Lung (tissue), 12 donors: Measurements from ENCODE around the gene ZNF469. TPM values are rescaled to one million over a fixed set of nuclear protein-coding genes. Genes with fewer than 3 reads are reported as not detected.

Experiments
- ATAC-seq: fragments of 200-7000 bp; cut with Tn5 transposase; one replicate; pipeline ENCODE4 v1.9.1; 2020; ENCODE audit warnings: moderate number of reproducible peaks; ENCODE audit not compliant: insufficient read depth, low FRiP score
- DNase-seq, 3 donors: peaks; one replicate each; pipeline ENCODE4 v3.0.0-alpha.2; 2013 to 2017
- H3K27ac ChIP-seq, 2 donors: one replicate each; pipeline ENCODE4 v1.5.1; 2013; ENCODE audit warnings: mild to moderate bottlenecking in 2 of 2, moderate library complexity in 2 of 2, control low read depth in 1 of 2, inconsistent platforms in 1 of 2, low read depth in 1 of 2, low read length in 1 of 2
- H3K27me3 ChIP-seq, 3 donors: one replicate each; pipeline ENCODE4 v1.5.1; 2013; ENCODE audit warnings: low read length in 2 of 3; ENCODE audit not compliant: control insufficient read depth in 3 of 3, insufficient read depth in 3 of 3
- H3K36me3 ChIP-seq, 4 donors: one replicate each; pipeline ENCODE4 v1.5.1; 2013; ENCODE audit warnings: low read length in 4 of 4, mild to moderate bottlenecking in 1 of 4, moderate library complexity in 1 of 4; ENCODE audit not compliant: control insufficient read depth in 4 of 4, insufficient read depth in 4 of 4
- H3K4me1 ChIP-seq, 5 donors: one replicate each; pipeline ENCODE4 v1.5.1; 2013; ENCODE audit warnings: low read length in 5 of 5, mild to moderate bottlenecking in 2 of 5, moderate library complexity in 1 of 5; ENCODE audit not compliant: control insufficient read depth in 5 of 5, insufficient read depth in 5 of 5
- H3K4me3 ChIP-seq: one replicate; pipeline ENCODE4 v1.5.1; 2013; ENCODE audit warnings: mild to moderate bottlenecking, control low read depth, moderate library complexity
- H3K9ac ChIP-seq, 2 donors: one replicate each; pipeline ENCODE4 v1.5.1; 2013; ENCODE audit warnings: low read length in 2 of 2, control low read depth in 1 of 2; ENCODE audit not compliant: insufficient read depth in 1 of 2
- H3K9me3 ChIP-seq, 4 donors: one replicate each; pipeline ENCODE4 v1.5.1; 2013; ENCODE audit warnings: low read length in 3 of 4, mild to moderate bottlenecking in 1 of 4, moderate library complexity in 1 of 4; ENCODE audit not compliant: control insufficient read depth in 4 of 4, insufficient read depth in 3 of 4
- CTCF ChIP-seq: IDR thresholded peaks from 2 replicates; pipeline ENCODE4 v1.5.1; 2012; ENCODE audit warnings: mild to moderate bottlenecking; ENCODE audit errors: control extremely low read depth, extremely low read depth
- WGBS, 2 donors: extraction: QIAGEN DNeasy Blood & Tissue Kit; methylation state at CpG; one replicate each; pipeline ENCODE4 v1.1.7; 2013; 5-methylcytosine and 5-hydroxymethylcytosine counted together
- polyA plus RNA-seq, 2 donors: library from polyadenylated mRNA; stranded (reverse); fragments of 200-250 nt; gene quantifications; one replicate each; pipeline ENCODE4 v1.2.1, GENCODE V29; 2013
- total RNA-seq, 2 donors: library from RNA; depleted of rRNA in 1 of 2; stranded (reverse); fragments of >200 nt in 1 of 2; gene quantifications; one replicate each; pipeline ENCODE4 v1.2.1, GENCODE V29; 2014 to 2021
- donor health status: control.
- donor health status: control.
- donor health status: Bipolar disorder and iron deficiency.
- donor health status: healthy.
- donor health status: DM: yes; HTN: yes; CAD: no.

ZNF469 gene
- total and polyA plus RNA-seq, 4 donors = 0.67 to 3.0 (median 1.5) TPM

DNA sequence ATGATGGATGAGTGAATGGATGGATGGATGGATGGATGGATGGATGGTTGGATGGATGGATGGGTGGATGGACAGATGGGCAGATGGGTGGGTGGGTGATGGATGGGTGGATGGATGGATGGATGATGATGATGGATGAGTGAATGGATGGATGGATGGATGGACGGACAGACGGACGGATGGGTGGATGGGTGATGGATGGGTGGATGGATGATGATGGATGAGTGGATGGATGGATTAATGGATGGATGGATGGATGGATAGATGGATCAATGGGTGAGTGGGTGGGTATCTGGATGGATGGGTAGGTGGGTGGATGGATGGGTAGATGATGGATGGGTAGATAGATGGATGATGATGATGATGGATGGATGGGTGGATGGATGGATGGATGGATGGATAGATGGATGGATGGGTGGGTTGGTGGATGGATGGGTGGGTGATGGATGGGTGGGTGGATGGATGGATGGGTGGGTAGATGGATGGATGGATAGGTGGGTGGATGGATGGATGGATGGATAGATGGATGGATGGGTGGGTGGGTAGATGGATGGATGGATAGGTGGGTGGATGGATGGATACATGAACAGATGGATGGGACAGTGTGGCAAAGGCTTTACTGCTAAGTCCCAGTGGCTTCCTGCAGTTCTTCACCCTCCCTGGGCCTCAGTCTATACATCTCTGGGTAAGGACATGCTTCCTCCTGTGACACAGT lies 40.1 kb downstream of the ZNF469 start:
- Histone ChIP-seq H3K27me3 (no peaks in the 10 kb centered on the region), H3K4me1 (no peaks in the 10 kb centered on the region), H3K9me3 (peaks cover 0 to 2% (median 0%) of the 10 kb centered on the region in 4 donors), H3K27ac (no peak overlapping the region), H3K36me3 (no peaks in the 10 kb centered on the region), H3K9ac (no peak overlapping the region), H3K4me3 (no peak overlapping the region)
- WGBS, 2 donors = 51 to 60% methylated on average over 3 of the region's 3 CpGs
- ATAC-seq = no peak
- no peak for DNase-seq
- TF ChIP-seq CTCF = no peak

GRCh38 chr16:88423448-88423850 lies 40.7 kb downstream of the ZNF469 start:
- H3K9ac ChIP-seq = no peak overlapping the region
- H3K9me3 ChIP-seq = peaks cover 0 to 2% (median 0%) of the 10 kb centered on the region in 4 donors
- no peak for DNase-seq
- no peaks in the 10 kb centered on the region for H3K36me3 ChIP-seq
- H3K27me3 ChIP-seq = no peaks in the 10 kb centered on the region
- WGBS, 2 donors = 84 to 87% methylated on average over 6 of the region's 6 CpGs
- no peak for ATAC-seq
- H3K4me1 ChIP-seq = no peaks in the 10 kb centered on the region
- no peak for TF ChIP-seq CTCF
- H3K4me3 ChIP-seq = no peak overlapping the region
- H3K27ac ChIP-seq = no peak overlapping the region

DNA sequence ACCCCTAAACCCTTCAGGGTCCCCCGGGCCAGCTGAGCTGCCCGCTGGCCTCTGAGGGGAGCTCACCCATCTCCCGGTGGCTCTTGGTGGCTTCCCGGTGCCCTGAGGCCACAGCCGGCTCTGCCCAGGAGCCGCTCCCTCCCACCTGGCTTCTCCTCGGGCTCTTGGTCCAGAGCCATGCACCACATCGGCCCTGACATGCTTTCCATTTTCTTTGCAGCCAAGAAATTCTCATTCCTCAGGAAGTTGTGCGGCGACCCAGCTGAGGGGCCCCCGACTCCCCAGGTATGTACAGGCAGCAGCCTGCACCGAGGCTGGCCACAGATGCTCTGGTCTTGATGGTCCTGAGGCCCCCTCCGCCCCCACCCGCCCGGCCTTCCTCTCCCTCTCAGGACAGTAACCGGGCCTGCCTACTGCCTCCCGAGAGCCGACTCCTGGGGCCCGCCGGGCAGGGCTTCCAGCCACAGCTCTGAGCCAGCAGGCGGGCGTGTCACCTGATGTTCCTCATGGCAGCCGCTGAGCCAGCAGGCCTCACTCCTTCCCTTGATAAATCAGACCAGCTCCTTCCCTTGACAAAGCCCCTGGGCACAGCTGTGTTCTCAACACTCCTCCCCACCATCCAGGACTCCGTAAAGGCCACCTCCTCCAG lies 42.0 kb downstream of the ZNF469 start:
- no peak for TF ChIP-seq CTCF
- WGBS, 2 donors = 41 to 42% methylated on average over 24 of the region's 24 CpGs
- Histone ChIP-seq H3K27me3 (no peaks in the 10 kb centered on the region), H3K9me3 (peaks cover 0 to 2% (median 0%) of the 10 kb centered on the region in 4 donors), H3K4me3 (no peak overlapping the region), H3K4me1 (peaks cover 0 to 4% (median 0%) of the 10 kb centered on the region in 5 donors), H3K27ac (no peak overlapping the region), H3K36me3 (no peaks in the 10 kb centered on the region), H3K9ac (no peak overlapping the region)
- no peak for ATAC-seq
- DNase-seq = no peak
